Nephron (organoid): Measurements from ENCODE around the gene GPR35.

Source experiments
- H3K27ac Mint-ChIP-seq, 3 experiments: 2 replicates each; pipeline ENCODE4 v1.8.0; 2020; ENCODE audit warnings: mixed read lengths in 3 of 3, mild to moderate bottlenecking in 2 of 3, moderate library complexity in 1 of 3
- H3K27me3 Mint-ChIP-seq: 2 replicates; pipeline ENCODE4 v1.8.0; 2021; ENCODE audit warnings: low read depth, mild to moderate bottlenecking, moderate library complexity, mixed read lengths
- H3K36me3 Mint-ChIP-seq: 2 replicates; pipeline ENCODE4 v1.8.0; 2020; ENCODE audit warnings: low read depth, mixed read lengths
- H3K4me1 Mint-ChIP-seq: 2 replicates; pipeline ENCODE4 v1.8.0; 2020; ENCODE audit warnings: mixed read lengths
- H3K4me3 Mint-ChIP-seq, 3 experiments: 2 replicates each; pipeline ENCODE4 v1.8.0; 2020; ENCODE audit warnings: mild to moderate bottlenecking in 3 of 3, mixed read lengths in 3 of 3, moderate library complexity in 2 of 3
- H3K9me3 Mint-ChIP-seq: 2 replicates; pipeline ENCODE4 v1.8.0; 2020; ENCODE audit warnings: mixed read lengths
- CTCF ChIP-seq, 3 experiments: fragments of 200-600 bp; sonication (generic); IDR thresholded peaks; one replicate each; pipeline ENCODE4 v1.5.0; 2021; ENCODE audit warnings: antibody characterized with exemption in 3 of 3; ENCODE audit not compliant: unreplicated experiment in 3 of 3

The GPR35 gene

DNA sequence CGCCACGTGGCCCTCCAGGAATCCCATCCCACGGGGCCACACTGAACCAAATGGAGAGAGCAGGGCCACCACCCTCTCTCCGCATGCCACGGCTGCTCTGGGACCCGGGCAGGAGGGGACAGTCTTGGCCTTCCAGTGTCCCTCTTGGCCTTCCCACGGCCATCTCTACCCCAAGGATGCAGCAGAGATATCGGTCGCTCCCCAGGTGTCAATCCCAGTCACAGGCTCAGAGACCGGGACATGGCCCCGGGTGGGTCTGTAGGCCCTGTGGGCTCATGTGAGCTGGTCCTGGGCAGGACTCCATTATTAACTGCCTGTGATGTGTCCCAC lies 23.5 kb upstream of the GPR35 start:
- Mint-ChIP-seq H3K27ac (no peak overlapping the region), H3K4me1 (peaks cover 8% of the 10 kb centered on the region), H3K9me3 (no peaks in the 10 kb centered on the region), H3K36me3 (peaks cover 6% of the 10 kb centered on the region), H3K27me3 (no peaks in the 10 kb centered on the region), H3K4me3 (no peak overlapping the region)
- no peak for TF ChIP-seq CTCF (IDR thresholded peaks at IDR 0.05; ENCODE audit: unreplicated experiment in 3 of 3)

- Mint-ChIP-seq H3K27me3 (no peaks in the 10 kb centered on the region), H3K36me3 (peaks cover 6% of the 10 kb centered on the region), H3K9me3 (no peaks in the 10 kb centered on the region), H3K4me3 (no peak overlapping the region), H3K27ac (no peak overlapping the region), H3K4me1 (peaks cover 8% of the 10 kb centered on the region)
- TF ChIP-seq CTCF (IDR thresholded peaks at IDR 0.05; ENCODE audit: unreplicated experiment in 3 of 3) = no peak
Observed at GRCh38 chr2:240602266-240603050, 22.8 kb upstream of the GPR35 start.

- H3K27me3 Mint-ChIP-seq = peaks cover 4% of the 10 kb centered on the region
- peaks cover 6% of the 10 kb centered on the region for H3K36me3 Mint-ChIP-seq
- H3K4me1 Mint-ChIP-seq = peaks cover 8% of the 10 kb centered on the region
- no peak overlapping the region for H3K27ac Mint-ChIP-seq
- H3K4me3 Mint-ChIP-seq = no peak overlapping the region
- H3K9me3 Mint-ChIP-seq = no peaks in the 10 kb centered on the region
- no peak for TF ChIP-seq CTCF (IDR thresholded peaks at IDR 0.05; ENCODE audit: unreplicated experiment in 3 of 3)
Observed at GRCh38 chr2:240603081-240603835, 22.0 kb upstream of the GPR35 start.

DNA sequence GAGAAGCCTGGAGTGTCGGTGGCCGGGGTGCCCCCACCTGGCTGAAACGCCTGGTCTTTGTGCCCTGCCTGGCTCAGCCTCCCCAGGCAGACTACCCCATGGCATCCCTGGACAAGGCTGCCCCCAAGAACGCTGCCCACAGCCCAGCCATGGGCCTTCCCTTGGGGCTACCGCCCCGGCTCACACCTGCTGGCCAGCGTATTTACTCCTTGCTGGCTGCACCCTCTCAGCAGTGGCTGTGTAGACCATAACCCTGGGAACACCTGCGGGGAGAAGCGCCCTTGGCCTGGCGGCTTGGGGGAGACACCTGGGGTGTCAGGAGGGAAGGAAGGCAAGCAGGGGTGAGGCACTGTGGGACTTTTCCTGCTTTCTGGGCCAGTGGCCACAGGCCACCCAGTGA lies 21.4 kb upstream of the GPR35 start:
- Mint-ChIP-seq H3K27me3 (peaks cover 4% of the 10 kb centered on the region), H3K36me3 (peaks cover 6% of the 10 kb centered on the region), H3K27ac (no peak overlapping the region), H3K4me3 (no peak overlapping the region), H3K9me3 (no peaks in the 10 kb centered on the region), H3K4me1 (peaks cover 8% of the 10 kb centered on the region)
- no peak for TF ChIP-seq CTCF (IDR thresholded peaks at IDR 0.05; ENCODE audit: unreplicated experiment in 3 of 3)

- Mint-ChIP-seq H3K27me3 (peaks cover 4% of the 10 kb centered on the region), H3K27ac (no peak overlapping the region), H3K4me3 (no peak overlapping the region)
Observed at GRCh38 chr2:240604291-240604938, 20.9 kb upstream of the GPR35 start.

More at GRCh38 chr2:240604291-240604938, 20.9 kb upstream of the GPR35 start:
- no peaks in the 10 kb centered on the region for H3K9me3 Mint-ChIP-seq
- TF ChIP-seq CTCF (IDR thresholded peaks at IDR 0.05; ENCODE audit: unreplicated experiment in 3 of 3) = peak; percentile 44 to 68 (median 46)
- H3K36me3 Mint-ChIP-seq = peaks cover 6% of the 10 kb centered on the region
- peaks cover 8% of the 10 kb centered on the region for H3K4me1 Mint-ChIP-seq
